ENCODE results near the gene OR2A5. TPM values are rescaled to one million over a fixed set of nuclear protein-coding genes. Genes with fewer than 3 reads are reported as not detected.

Gene OR2A5
- total and polyA plus RNA-seq, 9 of the 15 experiments (the other 6 are each of a cell fraction or from before 2014, with no cell fraction given) = not detected

GRCh38 chr7:144038887-144039286, 9.9 kb upstream of the OR2A5 start:
- no peaks in the 10 kb centered on the region for H3K4me1 ChIP-seq (replicated peaks in 1 of 2; ENCODE audit: control insufficient read depth in 2 of 2, insufficient read depth in 2 of 2, low read length in 2 of 2)
- no peak for FAIRE-seq
- in situ Hi-C loops (cut with MboI) = no loop called here

GRCh38 chr7:144049491-144049890, 743 bp downstream of the OR2A5 start:
- no peak overlapping the region for H3K4me2 ChIP-seq (ENCODE audit: insufficient read depth, low read length)
- no peaks in the 10 kb centered on the region; a peak in 1 of 5 replicates for H3K27me3 ChIP-seq (ENCODE audit: control insufficient read depth in 2 of 2, insufficient read depth in 2 of 2, low read length in 2 of 2)
- no peaks in the 10 kb centered on the region for H3K9me1 ChIP-seq (ENCODE audit: control insufficient read depth, insufficient read depth, low read length)
- no peaks in the 10 kb centered on the region for H3K79me2 ChIP-seq (ENCODE audit: control insufficient read depth, insufficient read depth, low read length)
- DNase-seq (ENCODE audit: extremely low read depth in 1 of 4, low spot score in 3 of 4) (no peak), FAIRE-seq (no peak), ATAC-seq (no peak)
- CTCF ChIA-PET (ENCODE audit: low intra/inter-chr PET ratio) = no interaction called here
- POLR2A ChIA-PET = interaction anchor here (0.6 kb wide), 1 partner anchor 1785 kb away, joined by 3 read pairs; no protein-coding TSS in a partner anchor
- no peaks in the 10 kb centered on the region for H4K20me1 ChIP-seq (replicated peaks; ENCODE audit: control insufficient read depth, insufficient read depth, low read length)
- no peaks in the 10 kb centered on the region for H3K4me1 ChIP-seq (replicated peaks in 1 of 2; ENCODE audit: control insufficient read depth in 2 of 2, insufficient read depth in 2 of 2, low read length in 2 of 2)
- no peak overlapping the region for H3K27ac ChIP-seq (ENCODE audit: extremely low read depth, low read depth, low read length)
- no peaks in the 10 kb centered on the region for H3K36me3 ChIP-seq (ENCODE audit: control insufficient read depth, insufficient read depth, low read length)
- in situ Hi-C loops (cut with MboI) = no loop called here
- no peaks in the 10 kb centered on the region for H3K9me3 ChIP-seq (replicated peaks; ENCODE audit: control insufficient read depth, insufficient read depth, low read depth, low read length)
- no peak overlapping the region for H3K9ac ChIP-seq (ENCODE audit: insufficient read depth in 1 of 2, low read depth in 2 of 2, low read length in 2 of 2)
- intact Hi-C loops (cut with micrococcal nuclease) = no loop called here
- WGBS (ENCODE audit: insufficient coverage, low coverage, missing lambda C conversion rate) = 2% methylated on average over 2 of the region's 2 CpGs
- no peak overlapping the region for H2AFZ ChIP-seq (ENCODE audit: low read depth, low read length)
- H3K4me3 ChIP-seq = no peak overlapping the region
- no TSS peak for BruUV-seq (replicated peaks)
- TF ChIP-seq RBM25 (IDR thresholded peaks at IDR 0.05; ENCODE audit: low read depth, low read length, severe bottlenecking) (no peak), NFIX (CRISPR knock-in tag; IDR thresholded peaks at IDR 0.05; ENCODE audit: low read depth) (no peak), ZNF23 (CRISPR knock-in tag; IDR thresholded peaks at IDR 0.05) (no peak), CTCFL (IDR thresholded peaks at IDR 0.05; ENCODE audit: borderline replicate concordance, insufficient read depth, low read depth, low read length, poor library complexity, severe bottlenecking) (no peak), PTBP1 (IDR thresholded peaks at IDR 0.05; ENCODE audit: low read depth, low read length) (no peak), XRCC3 (IDR thresholded peaks at IDR 0.05) (no peak), DEAF1 (CRISPR knock-in tag; IDR thresholded peaks at IDR 0.05) (no peak), SIRT6 (IDR thresholded peaks at IDR 0.05; ENCODE audit: low read depth, low read length) (no peak), CBFB (CRISPR knock-in tag; IDR thresholded peaks at IDR 0.05) (no peak), ZNF655 (CRISPR knock-in tag; IDR thresholded peaks at IDR 0.05) (no peak), CBX3 (IDR thresholded peaks at IDR 0.05; ENCODE audit: borderline replicate concordance in 1 of 2, low read length in 2 of 2) (no peak)

More at GRCh38 chr7:144038887-144039286, 9.9 kb upstream of the OR2A5 start:
- Histone ChIP-seq H3K9ac (ENCODE audit: insufficient read depth in 1 of 2, low read depth in 2 of 2, low read length in 2 of 2) (no peak overlapping the region), H2AFZ (ENCODE audit: low read depth, low read length) (no peak overlapping the region), H3K4me3 (no peak overlapping the region), H3K36me3 (ENCODE audit: control insufficient read depth, insufficient read depth, low read length) (no peaks in the 10 kb centered on the region), H3K27me3 (ENCODE audit: control insufficient read depth in 2 of 2, insufficient read depth in 2 of 2, low read length in 2 of 2) (no peaks in the 10 kb centered on the region), H4K20me1 (replicated peaks; ENCODE audit: control insufficient read depth, insufficient read depth, low read length) (no peaks in the 10 kb centered on the region), H3K79me2 (ENCODE audit: control insufficient read depth, insufficient read depth, low read length) (no peaks in the 10 kb centered on the region), H3K27ac (ENCODE audit: extremely low read depth, low read depth, low read length) (no peak overlapping the region), H3K9me3 (replicated peaks; ENCODE audit: control insufficient read depth, insufficient read depth, low read depth, low read length) (no peaks in the 10 kb centered on the region), H3K4me2 (ENCODE audit: insufficient read depth, low read length) (no peak overlapping the region), H3K9me1 (ENCODE audit: control insufficient read depth, insufficient read depth, low read length) (no peaks in the 10 kb centered on the region)
- WGBS (ENCODE audit: insufficient coverage, low coverage, missing lambda C conversion rate) = 0% methylated on average over 4 of the region's 4 CpGs
- no peak for ATAC-seq
- ChIA-PET POLR2A (interaction anchor here (0.5 kb wide), 1 partner anchor 354 kb away, joined by 4 read pairs; no protein-coding TSS in a partner anchor), CTCF (ENCODE audit: low intra/inter-chr PET ratio) (no interaction called here)
- DNase-seq (ENCODE audit: extremely low read depth in 1 of 4, low spot score in 3 of 4) = no peak
- intact Hi-C loops (cut with micrococcal nuclease) = no loop called here
- no peak for TF ChIP-seq ZNF133 (CRISPR knock-in tag; IDR thresholded peaks at IDR 0.05)
- no TSS peak for BruUV-seq (replicated peaks)

Data from K562 (cell line).